ENCODE results near the gene GATM.
"Not testable (repeated sequence)": the region's sequence is repeated elsewhere in the genome, so short reads cannot be mapped to it uniquely, and the experiment has no call there.

Gene GATM

GRCh38 chr15:45387380-45388007 is 9.2 kb upstream of the GATM start:
- no peak for DNase-seq (ENCODE audit: low spot score)

GRCh38 chr15:45386974-45387373 is 8.6 kb upstream of the GATM start:
- DNase-seq (ENCODE audit: low spot score): no peak

- no peak for DNase-seq (ENCODE audit: low spot score)
Observed at GRCh38 chr15:45386420-45386819, 8.1 kb upstream of the GATM start.

GRCh38 chr15:45385590-45385989 is 7.2 kb upstream of the GATM start:
- DNase-seq (ENCODE audit: low spot score): no peak

- no peak for DNase-seq (ENCODE audit: low spot score)
Observed at GRCh38 chr15:45384700-45385099, 6.4 kb upstream of the GATM start.

GRCh38 chr15:45378913-45379262 is 544 bp upstream of the GATM start:
- DNase-seq (ENCODE audit: low spot score): no peak

- DNase-seq (ENCODE audit: low spot score): no peak
Observed at GRCh38 chr15:45377609-45378148, 665 bp downstream of the GATM start.

GRCh38 chr15:45376967-45377608 is 1.3 kb downstream of the GATM start:
- no peak for DNase-seq (ENCODE audit: low spot score)

GRCh38 chr15:45376300-45376928 is 1.9 kb downstream of the GATM start:
- no peak for DNase-seq (ENCODE audit: low spot score)

- no peak for DNase-seq (ENCODE audit: low spot score)
Observed at GRCh38 chr15:45375836-45376235, 2.5 kb downstream of the GATM start.

- no peak for DNase-seq (ENCODE audit: low spot score)
Observed at GRCh38 chr15:45373976-45374375, 4.4 kb downstream of the GATM start.

- DNase-seq (ENCODE audit: low spot score): peak; percentile 22
Observed at GRCh38 chr15:45372041-45372995, 6.0 kb downstream of the GATM start.

- no peak for DNase-seq (ENCODE audit: low spot score)
Observed at GRCh38 chr15:45371546-45371945, 6.8 kb downstream of the GATM start.

GRCh38 chr15:45370042-45370441 is 8.3 kb downstream of the GATM start:
- DNase-seq (ENCODE audit: low spot score): not testable (repeated sequence)

- DNase-seq (ENCODE audit: low spot score): not testable (repeated sequence)
Observed at GRCh38 chr15:45367222-45367621, 11.1 kb downstream of the GATM start.

- no peak for DNase-seq (ENCODE audit: low spot score)
Observed at GRCh38 chr15:45364271-45364670, 14.1 kb downstream of the GATM start.

- no peak for DNase-seq (ENCODE audit: low spot score)
Observed at GRCh38 chr15:45363801-45364200, 14.5 kb downstream of the GATM start.

- no peak for DNase-seq (ENCODE audit: low spot score)
Observed at GRCh38 chr15:45363334-45363733, 15.0 kb downstream of the GATM start.

GRCh38 chr15:45362419-45362818 is 15.9 kb downstream of the GATM start:
- DNase-seq (ENCODE audit: low spot score): no peak

GRCh38 chr15:45361878-45362277 is 16.5 kb downstream of the GATM start:
- DNase-seq (ENCODE audit: low spot score): no peak

GRCh38 chr15:45355860-45356259 is 22.5 kb downstream of the GATM start:
- DNase-seq (ENCODE audit: low spot score): no peak

GRCh38 chr15:45354711-45355110 is 23.6 kb downstream of the GATM start:
- no peak for DNase-seq (ENCODE audit: low spot score)

Measured in LoVo (cell line).